NCI-H187 (cell line): ENCODE measurements around the gene ADAMTS16.

Experiments
- DNase-seq, 2 experiments: peaks; one replicate each; lab custom pipeline; 2025; lab: John Stamatoyannopoulos, UW

Gene ADAMTS16

DNA sequence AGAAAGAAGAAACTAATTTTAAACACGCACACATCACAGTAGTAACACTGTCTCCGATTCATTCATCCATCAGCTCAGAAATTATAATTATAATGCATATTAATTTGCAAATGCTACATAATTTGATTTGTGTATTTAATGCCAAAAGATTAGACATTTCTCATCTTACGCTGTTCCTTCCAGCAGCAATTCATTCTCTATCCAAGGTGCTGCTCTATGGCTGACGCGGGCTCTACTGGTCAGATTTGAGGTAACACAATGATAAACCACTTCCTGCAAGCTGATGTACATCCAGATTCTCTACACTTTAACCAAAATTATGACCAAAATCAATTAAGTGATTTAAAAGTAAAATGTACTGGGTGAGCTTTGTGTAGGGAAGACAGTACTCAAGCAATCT, 204.5 kb downstream of the ADAMTS16 start:
- no peak for DNase-seq

DNA sequence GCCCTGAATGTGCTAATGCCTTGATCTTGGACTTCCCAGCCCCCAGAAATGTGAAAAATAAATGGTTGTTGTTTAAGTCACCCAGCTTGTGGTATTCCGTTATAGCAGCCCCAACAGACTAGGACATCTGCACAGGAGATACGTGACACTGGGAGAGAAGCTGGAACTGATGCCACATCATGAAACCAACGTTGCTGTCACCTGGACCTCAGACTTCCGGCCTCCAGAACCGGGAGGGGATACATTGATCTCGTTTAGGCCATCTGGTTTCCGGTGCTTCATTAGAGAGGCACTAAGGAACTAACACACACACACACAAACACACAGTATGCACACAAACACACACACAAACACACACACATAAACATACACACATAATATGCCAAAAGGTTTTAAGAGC, 207.3 kb downstream of the ADAMTS16 start:
- DNase-seq: no peak

GRCh38 chr5:5348135-5348534, 208.0 kb downstream of the ADAMTS16 start:
- DNase-seq: no peak

GRCh38 chr5:5348576-5348975, 208.4 kb downstream of the ADAMTS16 start:
- DNase-seq: no peak

DNA sequence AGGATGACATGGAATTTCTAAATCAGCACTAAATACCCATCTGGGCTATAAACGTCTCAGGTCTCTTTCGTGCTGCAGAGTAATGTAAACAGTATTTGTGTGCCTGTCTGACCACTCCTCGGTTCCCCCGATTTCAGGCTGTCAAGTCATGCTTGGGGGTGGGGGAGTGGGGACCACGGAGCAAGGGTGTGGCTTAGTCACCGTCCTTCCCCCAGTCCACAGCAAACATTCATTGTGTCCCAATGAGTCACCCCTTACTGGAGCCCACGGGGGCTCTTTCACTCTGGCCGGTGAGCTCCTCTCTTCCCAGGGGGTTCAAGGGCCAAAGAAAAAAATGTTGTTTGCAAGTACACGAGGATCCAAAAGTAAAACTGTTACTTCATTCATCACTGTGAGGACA, 210.0 kb downstream of the ADAMTS16 start:
- DNase-seq: no peak

DNA sequence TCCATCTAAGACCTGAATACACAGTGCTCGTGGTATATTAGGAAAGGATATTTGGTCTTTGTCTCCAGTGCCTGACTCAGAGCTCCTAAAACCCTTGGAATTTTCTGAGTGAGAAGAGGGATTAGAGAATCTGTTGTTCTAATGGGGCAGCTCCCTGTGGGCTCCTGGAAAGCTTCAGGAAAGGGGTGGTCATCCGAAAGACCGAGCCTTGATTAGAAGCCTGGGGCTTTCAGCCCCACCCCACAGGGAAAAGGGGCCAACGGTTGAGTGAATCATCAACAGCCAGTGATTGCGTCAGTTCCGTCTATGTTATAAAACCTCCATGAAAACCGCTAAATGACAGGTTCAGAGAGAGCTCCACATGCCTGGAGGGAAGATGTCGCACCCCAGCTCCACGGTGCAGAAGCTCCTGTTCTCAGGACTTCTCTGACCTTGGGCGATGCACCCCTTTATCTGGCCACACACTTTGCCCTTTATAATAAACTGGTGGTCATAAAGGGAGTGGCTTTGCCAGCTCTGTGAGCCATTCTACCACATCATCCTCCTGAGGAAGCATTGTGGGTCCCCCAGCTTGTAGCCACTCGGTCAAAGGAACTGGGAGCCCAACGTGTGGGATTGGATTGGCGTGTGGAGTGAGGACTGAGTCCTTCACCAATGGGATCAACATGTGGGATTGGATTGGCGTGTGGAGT, 211.3 kb downstream of the ADAMTS16 start:
- no peak for DNase-seq

- no peak for DNase-seq
Observed at GRCh38 chr5:5352675-5353074, 212.5 kb downstream of the ADAMTS16 start.

DNA sequence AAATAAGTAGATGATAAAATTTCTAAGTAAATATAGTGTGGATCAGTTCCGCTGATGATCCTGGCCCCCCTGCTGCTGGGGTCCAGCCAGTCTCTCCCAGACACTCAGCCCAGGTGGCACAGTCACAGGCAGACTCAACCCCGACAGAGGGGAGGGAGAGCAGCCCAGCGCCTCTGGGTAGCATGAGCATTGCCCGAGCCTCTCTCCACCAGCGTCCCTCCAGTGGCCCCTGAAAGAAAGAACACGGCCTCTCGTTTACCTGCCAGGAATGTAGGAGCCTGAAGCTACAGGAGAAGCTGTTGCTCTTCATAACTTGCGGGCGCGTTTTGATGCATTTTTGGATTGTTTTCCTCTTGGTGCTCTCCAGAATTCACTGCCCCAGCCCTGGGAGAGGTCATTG, 213.6 kb downstream of the ADAMTS16 start:
- DNase-seq: no peak

DNA sequence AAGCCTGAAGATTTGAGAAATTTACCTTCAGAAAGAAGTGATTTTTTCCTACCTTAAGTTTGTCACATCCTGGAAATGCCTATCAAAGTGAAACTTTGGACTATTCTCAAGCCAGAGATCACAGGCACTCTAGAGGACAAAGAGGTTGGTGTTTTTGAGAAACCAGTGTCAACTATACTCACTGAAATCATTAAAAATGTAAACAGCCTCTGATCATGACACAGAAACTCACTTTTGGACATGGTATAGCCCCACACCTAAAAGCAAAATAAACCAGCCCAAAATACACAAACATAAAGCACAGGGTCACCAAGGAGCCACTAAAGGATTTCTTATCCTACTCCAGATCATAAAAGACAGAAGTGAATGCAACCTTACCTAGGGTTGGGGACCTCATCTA, 216.6 kb downstream of the ADAMTS16 start:
- no peak for DNase-seq

- no peak for DNase-seq
Observed at GRCh38 chr5:5359618-5360017, 219.5 kb downstream of the ADAMTS16 start.

- no peak for DNase-seq
Observed at GRCh38 chr5:5360363-5360940, 220.3 kb downstream of the ADAMTS16 start.

GRCh38 chr5:5360941-5361520, 220.9 kb downstream of the ADAMTS16 start:
- no peak for DNase-seq

GRCh38 chr5:5363045-5363444, 222.9 kb downstream of the ADAMTS16 start:
- DNase-seq: no peak

- DNase-seq: no peak
Observed at GRCh38 chr5:5364932-5365331, 224.8 kb downstream of the ADAMTS16 start.

- no peak for DNase-seq
Observed at GRCh38 chr5:5367739-5368138, 227.6 kb downstream of the ADAMTS16 start.

DNA sequence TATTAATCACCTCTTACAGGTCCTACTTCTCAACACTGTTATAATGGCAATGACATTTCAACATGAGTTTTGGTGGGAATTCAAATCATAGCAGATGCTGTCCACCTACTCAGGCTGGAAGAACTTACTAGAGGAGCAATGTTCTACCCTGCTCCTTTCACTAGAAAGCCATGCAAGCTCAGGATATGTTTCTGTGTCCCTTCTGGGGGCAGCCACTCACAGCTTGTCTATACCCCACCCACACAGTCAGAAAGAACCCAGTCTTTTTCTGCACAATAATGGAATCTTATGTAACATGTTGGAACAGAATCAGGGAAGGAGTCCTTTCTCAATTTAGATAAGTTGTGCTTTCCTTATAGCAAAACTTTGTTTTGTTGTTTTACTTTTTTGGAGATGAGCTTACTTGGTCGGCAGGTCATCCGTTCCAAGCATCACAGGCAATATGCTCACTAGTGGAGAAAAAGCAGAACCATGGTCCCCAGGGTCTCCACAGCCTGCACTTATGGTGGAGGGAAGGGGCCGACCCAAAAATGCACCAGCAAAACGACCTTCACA, 229.0 kb downstream of the ADAMTS16 start:
- no peak for DNase-seq
